CD14-positive monocyte (primary cell): ENCODE measurements around the gene BTD. TPM values are rescaled to one million over a fixed set of nuclear protein-coding genes. Genes with fewer than 3 reads are reported as not detected.

Experiments used
- DNase-seq, 3 donors: peaks; one replicate each; pipeline ENCODE4 v3.0.0-alpha.2; 2011 to 2022
- H2AFZ ChIP-seq: 2 replicates; pipeline ENCODE4 v1.6.0; 2012; ENCODE audit warnings: mild to moderate bottlenecking, low read depth, low read length, inconsistent platforms; ENCODE audit not compliant: insufficient read depth, poor library complexity, severe bottlenecking
- H3K27ac ChIP-seq, 2 donors: 1 replicate in 1 of 2; 2 replicates in 1 of 2; pipeline ENCODE4 v1.5.1; 2012 to 2013; ENCODE audit warnings: low read length in 2 of 2, control low read depth in 1 of 2, inconsistent platforms in 1 of 2, low read depth in 1 of 2, mild to moderate bottlenecking in 1 of 2
- H3K27me3 ChIP-seq, 2 donors: one replicate each; pipeline versions ENCODE4 v1.6.0 to v1.6.1; 2011 to 2013; ENCODE audit warnings: low read length in 2 of 2; ENCODE audit not compliant: control insufficient read depth in 2 of 2, insufficient read depth in 2 of 2
- H3K36me3 ChIP-seq, 2 donors: replicated peaks in 1 of 2; 1 replicate in 1 of 2; 2 replicates in 1 of 2; pipeline versions ENCODE4 v1.5.1 to v1.6.1; 2012 to 2013; ENCODE audit warnings: low read length in 2 of 2, control low read depth in 1 of 2, inconsistent platforms in 1 of 2, mild to moderate bottlenecking in 1 of 2; ENCODE audit not compliant: insufficient read depth in 2 of 2, control insufficient read depth in 1 of 2
- H3K4me1 ChIP-seq, 2 donors: 1 replicate in 1 of 2; 2 replicates in 1 of 2; pipeline versions ENCODE4 v1.5.1 to v1.6.1; 2012 to 2013; ENCODE audit warnings: low read length in 2 of 2, control low read depth in 1 of 2, inconsistent platforms in 1 of 2, mild to moderate bottlenecking in 1 of 2, moderate library complexity in 1 of 2; ENCODE audit not compliant: insufficient read depth in 2 of 2, control insufficient read depth in 1 of 2
- H3K4me2 ChIP-seq: replicated peaks from 2 replicates; pipeline ENCODE3; 2012; ENCODE audit warnings: low read length, moderate library complexity, mild to moderate bottlenecking; ENCODE audit not compliant: poor library complexity, severe bottlenecking; ENCODE audit errors: extremely low read depth
- H3K4me3 ChIP-seq, 3 experiments: fragments of 200-600 bp in 1 of 3; sonication (generic) in 1 of 3; replicated peaks in 1 of 3; 1 replicate in 2 of 3; 2 replicates in 1 of 3; pipeline ENCODE4 v1.5.1; 2011 to 2013; ENCODE audit warnings: low read length in 3 of 3, mild to moderate bottlenecking in 3 of 3, control low read depth in 2 of 3, low read depth in 2 of 3, inconsistent platforms in 1 of 3, moderate library complexity in 1 of 3
- H3K79me2 ChIP-seq: 2 replicates; pipeline ENCODE4 v1.6.0; 2012; ENCODE audit warnings: mild to moderate bottlenecking, control low read depth, inconsistent platforms, low read length, moderate library complexity; ENCODE audit not compliant: insufficient read depth
- H3K9ac ChIP-seq: 2 replicates; pipeline ENCODE4 v1.6.0; 2017; ENCODE audit warnings: low read length, mild to moderate bottlenecking; ENCODE audit not compliant: insufficient read depth, poor library complexity, severe bottlenecking
- H3K9me3 ChIP-seq, 2 donors: replicated peaks in 1 of 2; 1 replicate in 1 of 2; 2 replicates in 1 of 2; pipeline versions ENCODE4 v1.5.1 to v1.6.1; 2012 to 2013; ENCODE audit warnings: low read length in 2 of 2, control low read depth in 1 of 2; ENCODE audit not compliant: control insufficient read depth in 1 of 2, insufficient read depth in 1 of 2
- H4K20me1 ChIP-seq: 2 replicates; pipeline ENCODE4 v1.6.0; 2012; ENCODE audit warnings: mild to moderate bottlenecking, low read length, control low read depth, moderate library complexity; ENCODE audit not compliant: insufficient read depth
- H3K27ac Mint-ChIP-seq, 7 donors: one replicate each; pipeline ENCODE4 v1.8.0; 2020; ENCODE audit warnings: mild to moderate bottlenecking in 7 of 7, mixed read lengths in 7 of 7, moderate library complexity in 6 of 7, inconsistent platforms in 2 of 7
- H3K27me3 Mint-ChIP-seq, 3 donors: one replicate each; pipeline ENCODE4 v1.8.0; 2021 to 2022; ENCODE audit warnings: low read depth in 3 of 3, mild to moderate bottlenecking in 3 of 3, mixed read lengths in 3 of 3, moderate library complexity in 3 of 3, inconsistent platforms in 1 of 3
- H3K36me3 Mint-ChIP-seq, 2 donors: one replicate each; pipeline ENCODE4 v1.8.0; 2020; ENCODE audit warnings: mixed read lengths in 2 of 2, inconsistent platforms in 1 of 2, mild to moderate bottlenecking in 1 of 2
- H3K4me1 Mint-ChIP-seq: one replicate; pipeline ENCODE4 v1.8.0; 2020; ENCODE audit warnings: mild to moderate bottlenecking, mixed read lengths
- H3K4me3 Mint-ChIP-seq, 2 donors: one replicate each; pipeline ENCODE4 v1.8.0; 2020; ENCODE audit warnings: mild to moderate bottlenecking in 2 of 2, mixed read lengths in 2 of 2, moderate library complexity in 1 of 2
- H3K9me3 Mint-ChIP-seq, 7 donors: one replicate each; pipeline ENCODE4 v1.8.0; 2020 to 2022; ENCODE audit warnings: mixed read lengths in 7 of 7, mild to moderate bottlenecking in 6 of 7, moderate library complexity in 6 of 7, inconsistent platforms in 2 of 7
- WGBS: methylation state at CpG from one replicate; pipeline ENCODE4 v1.1.5; 2013; ENCODE audit warnings: missing lambda C conversion rate; ENCODE audit not compliant: insufficient coverage; 5-methylcytosine and 5-hydroxymethylcytosine counted together
- intact Hi-C, 2 donors: fragments of 100-400 bp; cut with micrococcal nuclease; formaldehyde crosslinking; loops; one replicate each; pipeline versions ENCODE4 v1.15.0 to v1.15.1; 2023
- polyA plus RNA-seq, 3 donors: library from polyadenylated mRNA; depleted of rRNA in 1 of 3; unstranded in 2 of 3; stranded (reverse) in 1 of 3; fragments of 300-500 nt in 2 of 3; fragments of >200 nt in 1 of 3; fragmentation: Illumina TruSeq in 2 of 3; gene quantifications; 1 replicate in 2 of 3; 2 replicates in 1 of 3; pipeline ENCODE4 v1.2.3, GENCODE V29; 2012 to 2021
- TF ChIP-seq, protein P1 (sequence below): fragments of 200-600 bp; IDR thresholded peaks from one replicate; pipeline ENCODE4 v1.8.0; 2022; ENCODE audit warnings: antibody characterized with exemption, mild to moderate bottlenecking

Gene BTD
- polyA plus RNA-seq, 3 donors, result 13.2 to 24.0 (median 19.3) TPM

- no peaks in the 10 kb centered on the region for H3K36me3 ChIP-seq
- peak overlapping the region; percentile 60 for H3K9ac ChIP-seq
- peak overlapping the region in 2 of 3 experiments; percentile 33 to 41 for H3K4me3 ChIP-seq
- H3K4me2 ChIP-seq, result peak overlapping the region; percentile 40
- H4K20me1 ChIP-seq, result no peaks in the 10 kb centered on the region
- no peaks in the 10 kb centered on the region for H3K27me3 ChIP-seq
- Mint-ChIP-seq H3K27ac (peak overlapping the region; percentile 81 to 98 (median 92)), H3K9me3 (no peaks in the 10 kb centered on the region), H3K4me3 (peak overlapping the region; percentile 27 to 65), H3K4me1 (peaks cover 22% of the 10 kb centered on the region), H3K27me3 (peaks cover 0 to 2% (median 2%) of the 10 kb centered on the region in 3 donors), H3K36me3 (peaks cover 10 to 19% of the 10 kb centered on the region in 2 donors)
- no peaks in the 10 kb centered on the region for H3K9me3 ChIP-seq
- peak overlapping the region; percentile 39 for H2AFZ ChIP-seq
- intact Hi-C loops, result loop anchor here in 1 of 2 donors (10.0 kb wide), 1 partner anchor 49 kb away; no protein-coding TSS in a partner anchor
- 50% methylated on average over 13 of the region's 14 CpGs for WGBS
- H3K4me1 ChIP-seq, result peaks cover 7 to 10% of the 10 kb centered on the region in 2 donors
- H3K27ac ChIP-seq, result peak overlapping the region; percentile 28 to 87
- TF ChIP-seq, protein P1, sequence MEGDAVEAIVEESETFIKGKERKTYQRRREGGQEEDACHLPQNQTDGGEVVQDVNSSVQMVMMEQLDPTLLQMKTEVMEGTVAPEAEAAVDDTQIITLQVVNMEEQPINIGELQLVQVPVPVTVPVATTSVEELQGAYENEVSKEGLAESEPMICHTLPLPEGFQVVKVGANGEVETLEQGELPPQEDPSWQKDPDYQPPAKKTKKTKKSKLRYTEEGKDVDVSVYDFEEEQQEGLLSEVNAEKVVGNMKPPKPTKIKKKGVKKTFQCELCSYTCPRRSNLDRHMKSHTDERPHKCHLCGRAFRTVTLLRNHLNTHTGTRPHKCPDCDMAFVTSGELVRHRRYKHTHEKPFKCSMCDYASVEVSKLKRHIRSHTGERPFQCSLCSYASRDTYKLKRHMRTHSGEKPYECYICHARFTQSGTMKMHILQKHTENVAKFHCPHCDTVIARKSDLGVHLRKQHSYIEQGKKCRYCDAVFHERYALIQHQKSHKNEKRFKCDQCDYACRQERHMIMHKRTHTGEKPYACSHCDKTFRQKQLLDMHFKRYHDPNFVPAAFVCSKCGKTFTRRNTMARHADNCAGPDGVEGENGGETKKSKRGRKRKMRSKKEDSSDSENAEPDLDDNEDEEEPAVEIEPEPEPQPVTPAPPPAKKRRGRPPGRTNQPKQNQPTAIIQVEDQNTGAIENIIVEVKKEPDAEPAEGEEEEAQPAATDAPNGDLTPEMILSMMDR, result no peak
- no peaks in the 10 kb centered on the region for H3K79me2 ChIP-seq
- DNase-seq, result peak; percentile 63 to 81 (median 69)
Measured at GRCh38 chr3:15636028-15636709, 34.6 kb downstream of the BTD start.

GRCh38 chr3:15637131-15637951 is 35.8 kb downstream of the BTD start:
- H3K79me2 ChIP-seq, result no peaks in the 10 kb centered on the region
- no peak for DNase-seq
- Mint-ChIP-seq H3K4me3 (peak overlapping the region in 1 of 2 donors; percentile 21), H3K27me3 (no peaks in the 10 kb centered on the region), H3K27ac (peak overlapping the region in 6 of 7 donors; percentile 13 to 94 (median 86)), H3K36me3 (peaks cover 10 to 17% of the 10 kb centered on the region in 2 donors), H3K4me1 (peaks cover 22% of the 10 kb centered on the region), H3K9me3 (peaks cover 0 to 3% (median 0%) of the 10 kb centered on the region in 7 donors)
- H3K4me2 ChIP-seq, result no peak overlapping the region
- H3K9ac ChIP-seq, result no peak overlapping the region
- no peaks in the 10 kb centered on the region for H3K27me3 ChIP-seq
- H3K4me3 ChIP-seq, result no peak overlapping the region
- no peaks in the 10 kb centered on the region for H3K36me3 ChIP-seq
- intact Hi-C loops, result loop anchor here in 1 of 2 donors (10.0 kb wide), 1 partner anchor 47 kb away; no protein-coding TSS in a partner anchor
- peak overlapping the region in 1 of 2 donors; percentile 60 for H3K27ac ChIP-seq
- H3K9me3 ChIP-seq, result no peaks in the 10 kb centered on the region
- TF ChIP-seq, protein P1, result no peak
- H2AFZ ChIP-seq, result no peak overlapping the region
- no peaks in the 10 kb centered on the region for H4K20me1 ChIP-seq
- 91% methylated on average over 4 of the region's 7 CpGs for WGBS
- H3K4me1 ChIP-seq, result peaks cover 7 to 10% of the 10 kb centered on the region in 2 donors
